Large intestine (tissue), 3 donors: ENCODE results near the gene PODN. TPM values are rescaled to one million over a fixed set of nuclear protein-coding genes. Genes with fewer than 3 reads are reported as not detected.

ENCODE experiments used
- DNase-seq, 2 donors: peaks; one replicate each; pipeline versions ENCODE4 v3.0.0 to v3.0.0-alpha.2; 2013
- H3K27ac ChIP-seq: one replicate; pipeline ENCODE4 v1.5.1; 2013; ENCODE audit warnings: low read length
- H3K27me3 ChIP-seq: 2 replicates; pipeline ENCODE4 v1.6.1; 2013; ENCODE audit warnings: low read length; ENCODE audit not compliant: control insufficient read depth, insufficient read depth
- H3K36me3 ChIP-seq: 2 replicates; pipeline ENCODE4 v1.6.1; 2013; ENCODE audit warnings: low read length; ENCODE audit not compliant: control insufficient read depth, insufficient read depth
- H3K4me1 ChIP-seq: one replicate; pipeline ENCODE4 v1.6.1; 2013; ENCODE audit warnings: low read length; ENCODE audit not compliant: control insufficient read depth, insufficient read depth
- H3K4me3 ChIP-seq: one replicate; pipeline ENCODE4 v1.5.1; 2013; ENCODE audit warnings: low read length
- H3K9me3 ChIP-seq: one replicate; pipeline ENCODE4 v1.6.1; 2013; ENCODE audit warnings: mild to moderate bottlenecking, low read depth, low read length, moderate library complexity; ENCODE audit not compliant: control insufficient read depth
- WGBS: methylation state at CpG from one replicate; pipeline ENCODE4 v1.1.5; 2013; ENCODE audit warnings: low lambda C conversion rate; ENCODE audit not compliant: insufficient coverage; 5-methylcytosine and 5-hydroxymethylcytosine counted together
- polyA plus RNA-seq: library from polyadenylated mRNA; unstranded; fragments of 120-200 nt; gene quantifications from one replicate; pipeline ENCODE4 v1.2.1, GENCODE V29; 2013

Gene PODN
- polyA plus RNA-seq, 1 donor = 7.6 TPM

DNA sequence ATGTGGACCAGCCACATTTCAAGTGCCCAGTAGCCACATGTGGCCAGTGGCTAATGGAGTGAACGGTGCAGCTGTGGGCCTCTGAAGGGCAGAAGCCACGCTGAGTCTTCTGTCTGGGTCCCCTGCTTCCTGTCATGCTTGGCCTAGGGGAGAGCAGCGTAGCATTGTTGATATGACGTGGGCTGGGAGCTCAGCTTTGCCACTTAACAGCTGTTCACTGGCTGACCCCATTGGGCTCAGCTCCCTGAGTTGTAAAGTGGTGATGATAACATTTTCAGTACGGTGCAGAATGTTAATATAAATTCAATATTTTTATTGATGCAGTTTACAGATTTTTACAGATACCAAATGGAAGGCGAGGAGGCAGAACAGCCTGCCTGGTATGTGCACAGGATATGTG lies 4.5 kb downstream of the PODN start:
- H3K4me1 ChIP-seq = peaks cover 10% of the 10 kb centered on the region
- peaks cover 10% of the 10 kb centered on the region for H3K9me3 ChIP-seq
- no CpG with 5 or more reads among the region's 6 CpGs for WGBS
- no peaks in the 10 kb centered on the region for H3K36me3 ChIP-seq
- H3K27me3 ChIP-seq = peaks cover 23% of the 10 kb centered on the region
- no peak overlapping the region for H3K27ac ChIP-seq
- DNase-seq = no peak
- no peak overlapping the region for H3K4me3 ChIP-seq

DNA sequence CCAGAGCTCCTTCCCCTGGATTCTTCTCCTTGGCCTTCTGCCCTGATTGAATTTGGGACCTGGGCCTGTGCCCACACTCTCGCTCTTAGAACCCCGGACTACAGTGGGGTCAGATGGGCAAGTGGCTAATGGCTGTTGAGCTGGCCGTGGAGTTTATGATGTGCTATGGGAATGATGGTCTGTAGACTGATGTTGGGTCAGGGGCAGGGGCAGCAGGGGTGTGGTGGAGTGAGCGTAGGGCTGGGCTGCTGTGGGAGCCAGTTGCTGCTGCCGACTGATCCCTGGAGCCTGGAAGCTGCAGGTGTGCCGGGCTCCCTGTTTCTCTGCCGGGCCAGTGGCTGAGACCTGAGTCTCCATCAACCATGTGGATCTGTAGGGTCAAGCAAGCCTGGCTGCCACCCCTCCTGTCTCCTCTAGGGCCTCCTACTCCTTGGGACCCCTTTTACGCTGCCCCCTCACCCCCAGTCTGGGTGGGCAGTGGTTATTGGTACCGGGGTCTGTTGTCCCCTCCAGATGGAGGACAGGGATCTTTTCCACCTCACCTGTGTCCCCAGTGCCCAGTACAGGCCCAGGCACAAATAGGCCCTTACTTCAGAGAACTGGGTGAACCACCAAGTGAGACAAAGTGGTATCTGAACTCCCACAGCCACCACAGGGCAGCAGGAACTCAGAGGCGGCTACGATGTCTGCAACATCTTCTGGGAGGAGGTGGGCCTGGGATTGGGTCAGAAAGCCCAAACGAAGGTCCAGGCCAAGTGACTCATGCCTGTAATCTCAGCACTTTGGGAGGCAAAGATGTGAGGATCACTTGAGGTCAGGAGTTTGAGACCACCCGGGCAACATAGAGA lies 5.1 kb downstream of the PODN start:
- peaks cover 10% of the 10 kb centered on the region for H3K9me3 ChIP-seq
- no peak overlapping the region for H3K27ac ChIP-seq
- no CpG with 5 or more reads among the region's 13 CpGs for WGBS
- H3K27me3 ChIP-seq = peaks cover 19% of the 10 kb centered on the region
- H3K4me3 ChIP-seq = no peak overlapping the region
- peaks cover 7% of the 10 kb centered on the region for H3K4me1 ChIP-seq
- no peak for DNase-seq
- no peaks in the 10 kb centered on the region for H3K36me3 ChIP-seq

DNA sequence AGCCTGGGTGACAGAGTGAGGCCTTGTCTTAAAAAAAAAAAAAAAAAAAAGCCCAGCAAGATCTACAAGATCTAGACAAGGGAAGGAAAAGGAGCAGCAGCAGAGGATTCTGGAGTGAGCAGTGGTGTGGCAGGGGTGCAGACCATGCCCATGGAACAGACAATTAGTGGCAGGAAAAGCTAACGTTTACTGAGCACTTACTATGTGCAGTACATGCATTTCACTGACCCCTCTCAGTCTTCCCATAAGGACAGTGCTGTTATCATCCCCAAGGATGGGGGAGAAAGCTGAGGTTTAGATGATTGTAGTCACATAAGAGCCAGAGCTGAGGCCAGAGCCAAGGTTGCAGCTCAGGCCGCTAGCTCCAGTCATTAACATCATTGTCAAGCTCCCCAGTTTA lies 5.9 kb downstream of the PODN start:
- Histone ChIP-seq H3K27me3 (peaks cover 12% of the 10 kb centered on the region), H3K4me3 (no peak overlapping the region), H3K9me3 (peaks cover 7% of the 10 kb centered on the region), H3K27ac (no peak overlapping the region), H3K36me3 (no peaks in the 10 kb centered on the region), H3K4me1 (peaks cover 4% of the 10 kb centered on the region)
- DNase-seq = no peak
- no CpG with 5 or more reads among the region's 2 CpGs for WGBS

DNA sequence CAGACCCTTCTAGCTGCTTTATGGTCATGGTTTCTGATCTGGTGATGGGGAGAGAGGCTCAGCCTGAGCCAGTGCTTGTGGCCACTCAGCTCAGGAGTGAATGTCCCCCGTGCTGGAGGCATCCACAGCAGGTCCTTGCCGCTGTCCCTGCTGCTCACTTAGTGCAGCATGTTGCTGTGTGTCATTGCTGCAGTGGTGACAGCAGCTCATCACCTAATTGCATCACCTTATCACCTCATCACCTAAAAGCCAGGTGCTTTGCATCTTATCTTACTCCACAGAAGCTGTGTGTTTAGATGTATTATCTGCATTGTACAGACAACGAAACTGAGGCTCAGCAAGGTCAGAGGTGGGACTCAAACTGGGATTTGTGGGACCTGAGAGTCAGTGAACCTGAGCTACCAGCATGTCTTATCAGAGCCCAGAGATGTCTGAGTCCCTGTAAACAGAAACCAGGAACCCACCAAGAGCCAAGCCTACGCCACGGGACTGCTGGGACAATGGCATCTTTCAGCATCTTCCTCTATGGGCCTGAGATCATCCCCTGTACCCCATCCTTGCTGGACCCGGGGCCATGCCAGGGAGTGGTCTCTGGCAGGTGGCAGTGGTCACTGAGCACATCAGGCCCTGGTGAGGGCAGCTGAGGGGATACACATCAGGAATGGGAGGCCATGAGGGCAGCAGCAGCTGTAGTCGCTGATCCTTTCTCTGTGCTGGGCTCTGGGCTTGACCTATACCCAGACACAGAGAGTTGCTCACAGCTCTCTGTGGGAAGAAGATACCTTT lies 6.5 kb downstream of the PODN start:
- peaks cover 4% of the 10 kb centered on the region for H3K9me3 ChIP-seq
- no peaks in the 10 kb centered on the region for H3K36me3 ChIP-seq
- no peak for DNase-seq
- no peak overlapping the region for H3K4me3 ChIP-seq
- peaks cover 6% of the 10 kb centered on the region for H3K27me3 ChIP-seq
- no CpG with 5 or more reads among the region's 7 CpGs for WGBS
- no peak overlapping the region for H3K27ac ChIP-seq
- no peaks in the 10 kb centered on the region for H3K4me1 ChIP-seq

DNA sequence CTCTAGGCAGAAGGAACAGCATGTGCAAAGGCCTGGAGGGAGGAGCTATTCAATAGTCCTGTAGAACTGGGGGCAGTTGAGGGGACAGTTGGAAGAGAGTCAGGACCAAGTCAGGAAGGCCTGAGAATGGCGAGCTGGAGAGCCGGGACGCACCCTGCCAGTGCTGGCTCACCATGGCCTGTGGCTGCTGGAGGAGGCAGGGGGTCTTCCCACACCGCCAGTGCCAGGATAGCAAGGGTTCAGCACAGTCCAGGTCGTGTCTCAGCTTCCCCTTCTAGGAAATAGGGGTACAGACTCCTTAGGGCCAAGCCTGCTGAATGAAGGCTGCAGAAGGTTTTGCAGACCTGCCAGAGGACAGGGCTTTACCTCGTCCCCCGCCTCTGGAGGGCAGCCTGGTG lies 7.3 kb downstream of the PODN start:
- Histone ChIP-seq H3K4me1 (no peaks in the 10 kb centered on the region), H3K27ac (no peak overlapping the region), H3K36me3 (no peaks in the 10 kb centered on the region), H3K9me3 (peaks cover 4% of the 10 kb centered on the region), H3K27me3 (no peaks in the 10 kb centered on the region), H3K4me3 (no peak overlapping the region)
- no CpG with 5 or more reads among the region's 7 CpGs for WGBS
- no peak for DNase-seq

DNA sequence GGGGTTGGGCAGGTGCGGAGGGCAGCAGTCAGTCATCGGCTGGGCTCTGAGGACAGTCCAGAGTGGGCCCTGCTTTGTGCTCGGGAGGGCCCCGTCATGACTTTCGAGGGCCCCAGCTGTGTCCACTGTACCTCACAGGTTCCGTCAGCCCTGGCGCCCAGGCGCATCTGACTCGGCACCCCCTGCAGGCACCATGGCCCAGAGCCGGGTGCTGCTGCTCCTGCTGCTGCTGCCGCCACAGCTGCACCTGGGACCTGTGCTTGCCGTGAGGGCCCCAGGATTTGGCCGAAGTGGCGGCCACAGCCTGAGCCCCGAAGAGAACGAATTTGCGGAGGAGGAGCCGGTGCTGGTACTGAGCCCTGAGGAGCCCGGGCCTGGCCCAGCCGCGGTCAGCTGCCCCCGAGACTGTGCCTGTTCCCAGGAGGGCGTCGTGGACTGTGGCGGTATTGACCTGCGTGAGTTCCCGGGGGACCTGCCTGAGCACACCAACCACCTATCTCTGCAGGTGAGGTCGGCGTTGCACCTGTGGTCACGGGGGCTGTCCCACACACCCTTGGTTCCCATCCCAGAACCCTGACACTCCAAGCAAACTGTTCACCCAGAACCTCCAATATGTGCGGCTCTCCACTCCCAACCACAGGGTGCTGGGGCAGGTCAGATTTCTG lies 7.8 kb downstream of the PODN start:
- Histone ChIP-seq H3K9me3 (peaks cover 4% of the 10 kb centered on the region), H3K4me3 (no peak overlapping the region), H3K36me3 (no peaks in the 10 kb centered on the region), H3K4me1 (no peaks in the 10 kb centered on the region), H3K27me3 (no peaks in the 10 kb centered on the region), H3K27ac (no peak overlapping the region)
- whole genome bisulfite sequencing = no CpG with 5 or more reads among the region's 31 CpGs
- no peak for DNase-seq

DNA sequence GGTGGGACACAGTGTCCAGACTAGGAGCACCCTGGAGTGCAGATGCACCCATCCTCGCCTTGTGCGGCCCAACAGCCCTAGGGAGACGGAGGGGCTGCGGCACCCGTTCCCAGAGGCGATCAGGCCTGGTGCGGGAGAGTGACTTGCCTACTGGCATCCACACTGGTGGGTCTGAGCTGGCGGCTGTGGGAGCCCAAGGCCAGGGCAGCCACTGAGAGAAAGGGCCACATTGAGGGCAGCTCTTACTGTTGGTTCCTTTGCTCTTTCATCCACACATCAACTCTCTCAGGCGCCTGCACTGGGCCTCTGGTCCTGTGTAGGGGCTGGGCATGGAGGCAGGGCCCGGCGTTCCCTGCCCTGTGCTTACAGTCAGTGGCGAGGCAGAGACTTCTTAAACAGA lies 8.6 kb downstream of the PODN start:
- Histone ChIP-seq H3K36me3 (no peaks in the 10 kb centered on the region), H3K4me1 (no peaks in the 10 kb centered on the region), H3K9me3 (peaks cover 4% of the 10 kb centered on the region), H3K27ac (no peak overlapping the region), H3K27me3 (no peaks in the 10 kb centered on the region), H3K4me3 (no peak overlapping the region)
- DNase-seq = no peak
- no CpG with 5 or more reads among the region's 12 CpGs for WGBS

DNA sequence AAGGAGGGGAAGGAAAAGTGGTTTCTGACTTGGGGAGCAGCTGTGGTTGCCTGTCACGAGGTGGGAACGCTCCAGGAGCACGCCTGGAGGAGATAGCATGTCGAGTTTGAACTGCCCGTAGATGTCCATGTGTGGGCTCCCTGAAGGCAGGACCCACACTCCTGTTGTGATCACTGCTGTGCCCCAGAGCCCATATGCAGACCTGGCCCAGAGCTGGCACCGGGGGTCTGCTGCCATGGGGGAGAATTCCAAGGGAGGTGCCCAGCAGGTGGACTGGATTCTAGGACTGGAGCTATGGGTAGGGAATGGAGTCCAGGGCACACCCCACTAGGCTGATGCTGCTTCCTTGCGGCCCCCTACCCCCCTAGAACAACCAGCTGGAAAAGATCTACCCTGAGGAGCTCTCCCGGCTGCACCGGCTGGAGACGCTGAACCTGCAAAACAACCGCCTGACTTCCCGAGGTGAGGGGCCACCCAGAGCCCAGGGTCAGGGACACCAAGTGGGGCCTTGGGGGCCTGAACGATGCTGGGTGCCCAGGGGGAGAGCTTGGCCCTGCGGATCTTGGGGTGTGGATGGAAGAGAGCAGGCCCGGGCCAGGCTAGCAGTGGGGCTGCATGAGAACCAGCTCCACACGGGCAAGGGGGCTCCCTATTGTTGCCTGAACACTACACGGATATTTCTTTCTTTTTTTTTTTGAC lies 9.3 kb downstream of the PODN start:
- WGBS = no CpG with 5 or more reads among the region's 17 CpGs
- Histone ChIP-seq H3K4me3 (no peak overlapping the region), H3K27ac (no peak overlapping the region), H3K36me3 (no peaks in the 10 kb centered on the region), H3K4me1 (no peaks in the 10 kb centered on the region), H3K9me3 (peaks cover 4% of the 10 kb centered on the region), H3K27me3 (no peaks in the 10 kb centered on the region)
- no peak for DNase-seq

DNA sequence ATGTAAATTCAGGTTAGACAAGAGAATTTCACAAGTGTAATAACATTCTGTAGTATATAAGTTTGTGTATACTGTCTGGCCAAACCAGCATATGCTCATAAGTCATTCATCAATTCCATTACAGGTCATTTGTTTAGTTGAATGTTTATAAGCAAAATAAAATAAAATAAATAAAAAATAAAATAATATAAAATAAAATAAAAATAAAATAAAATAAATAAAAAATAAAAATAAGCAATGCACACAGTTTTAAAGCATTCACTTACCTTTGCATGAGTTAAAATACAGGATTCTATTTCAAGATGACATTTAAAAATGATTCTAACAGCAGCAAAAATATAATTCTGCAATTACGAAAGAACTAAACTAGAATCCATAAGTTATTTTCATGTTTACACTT lies 9.9 kb downstream of the PODN start:
- no peaks in the 10 kb centered on the region for H3K27me3 ChIP-seq
- WGBS = no CpG with 5 or more reads among the region's 1 CpG
- H3K9me3 ChIP-seq = peaks cover 4% of the 10 kb centered on the region
- H3K27ac ChIP-seq = no peak overlapping the region
- no peaks in the 10 kb centered on the region for H3K36me3 ChIP-seq
- H3K4me3 ChIP-seq = no peak overlapping the region
- H3K4me1 ChIP-seq = no peaks in the 10 kb centered on the region
- DNase-seq = no peak

DNA sequence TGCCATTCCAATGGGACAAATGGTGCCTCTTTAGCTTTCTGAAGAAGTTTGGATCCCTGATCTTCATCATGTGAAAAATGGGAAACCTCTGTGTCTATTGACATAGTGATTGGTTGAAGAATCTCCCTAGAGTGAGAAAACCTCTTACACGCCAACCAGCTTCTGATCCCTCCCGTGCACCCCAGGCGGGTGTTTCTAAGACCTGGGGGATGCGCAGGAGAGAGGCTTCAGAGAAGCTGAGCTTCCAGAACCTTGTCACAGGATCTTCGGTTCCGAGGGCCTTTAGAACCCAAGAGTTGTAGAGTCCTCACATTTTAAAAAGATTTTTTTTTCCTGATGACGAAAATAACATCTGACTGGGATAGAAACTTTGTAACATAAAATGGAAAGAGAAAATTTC lies 11.3 kb downstream of the PODN start:
- H3K27me3 ChIP-seq = no peaks in the 10 kb centered on the region
- H3K36me3 ChIP-seq = no peaks in the 10 kb centered on the region
- H3K4me1 ChIP-seq = no peaks in the 10 kb centered on the region
- H3K9me3 ChIP-seq = peaks cover 5% of the 10 kb centered on the region
- H3K4me3 ChIP-seq = no peak overlapping the region
- no peak overlapping the region for H3K27ac ChIP-seq
- WGBS = 100% methylated on average over 1 of the region's 7 CpGs
- no peak for DNase-seq
